ENCODE data around the gene SNAPC2. TPM values are rescaled to one million over a fixed set of nuclear protein-coding genes. Genes with fewer than 3 reads are reported as not detected.

The SNAPC2 gene
- total and polyA plus RNA-seq, 2 donors (not counting 1 experiment from before 2014, with no cell fraction given), result 19.9 to 21.7 TPM

DNA sequence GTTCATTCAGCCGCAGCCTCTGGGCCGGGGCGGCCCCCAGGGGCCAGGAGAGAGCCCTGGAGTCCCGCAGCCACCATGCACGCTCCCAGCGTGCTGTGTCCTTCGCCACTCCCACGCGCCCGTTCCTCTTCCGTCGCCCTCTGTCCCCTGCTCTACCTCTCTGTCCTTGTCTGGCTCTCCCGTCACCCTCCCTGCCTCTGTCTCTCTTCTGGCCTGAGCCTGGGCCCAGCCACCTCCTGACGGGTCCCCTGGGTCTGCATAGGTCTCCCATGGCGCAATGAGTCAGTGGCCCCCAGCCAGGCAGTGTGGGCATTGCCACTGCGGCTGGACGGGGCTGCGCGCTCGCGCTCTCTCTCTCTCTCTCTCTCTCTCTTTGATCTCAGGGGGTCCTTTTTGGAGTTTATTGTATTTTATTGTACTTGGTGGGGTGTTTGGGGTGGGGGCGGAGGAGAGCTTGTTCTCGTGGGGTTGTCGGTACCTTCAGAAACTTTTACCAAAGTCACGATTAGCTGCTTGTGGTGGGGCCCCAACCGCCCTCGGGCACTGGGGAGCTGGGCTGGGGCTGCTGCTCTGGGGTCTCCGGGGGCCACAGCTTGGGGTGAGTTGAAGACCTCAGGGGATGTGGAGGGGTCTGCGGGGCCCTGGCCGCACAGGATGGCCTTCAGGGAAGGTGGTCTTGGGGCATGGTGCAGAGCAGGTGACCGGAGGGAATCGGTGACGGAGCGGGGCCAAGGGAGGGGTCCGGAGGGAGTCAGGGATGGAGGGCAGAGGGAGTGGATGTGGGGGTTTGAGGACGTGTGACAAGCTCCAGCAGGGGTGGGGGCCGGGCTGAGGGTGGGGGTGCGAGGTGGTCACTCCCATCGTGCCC lies 7.2 kb upstream of the SNAPC2 start:
- Histone ChIP-seq H3K27ac (ENCODE audit: low read length in 2 of 2) (no peak overlapping the region), H3K27me3 (replicated peaks in 1 of 4; ENCODE audit: control extremely low read depth in 1 of 4, control insufficient read depth in 3 of 4, insufficient read depth in 4 of 4, low read length in 3 of 4) (peaks cover 0 to 29% (median 13%) of the 10 kb centered on the region in 4 experiments), H3K9me3 (ENCODE audit: control extremely low read depth in 1 of 3, control insufficient read depth in 2 of 3, insufficient read depth in 1 of 3, low read length in 2 of 3) (peaks cover 0 to 13% (median 0%) of the 10 kb centered on the region in 3 donors), H4K20me1 (ENCODE audit: control insufficient read depth, insufficient read depth, low read length, poor library complexity, severe bottlenecking) (peaks cover 74% of the 10 kb centered on the region), H3K4me2 (replicated peaks; ENCODE audit: low read depth, low read length, poor library complexity, severe bottlenecking) (no peak overlapping the region), H3K9ac (ENCODE audit: low read length) (no peak overlapping the region), H3K36me3 (replicated peaks in 1 of 2; ENCODE audit: control extremely low read depth in 1 of 2, control insufficient read depth in 1 of 2, extremely low read depth in 1 of 2, insufficient read depth in 2 of 2, low read length in 1 of 2) (peaks cover 3 to 31% of the 10 kb centered on the region in 2 experiments), H3K4me3 (ENCODE audit: control extremely low read depth in 1 of 5, extremely low read depth in 1 of 5, insufficient read depth in 1 of 5, low read depth in 2 of 5, low read length in 4 of 5) (no peak overlapping the region), H2AFZ (ENCODE audit: insufficient read depth, low read depth, low read length, poor library complexity, severe bottlenecking) (no peak overlapping the region), H3K4me1 (ENCODE audit: control insufficient read depth in 2 of 2, insufficient read depth in 2 of 2, low read length in 2 of 2) (peaks cover 23 to 27% of the 10 kb centered on the region in 2 donors), H3K79me2 (ENCODE audit: control insufficient read depth, insufficient read depth, low read length) (peaks cover 6% of the 10 kb centered on the region)
- ATAC-seq (ENCODE audit: low read depth) (no peak), DNase-seq (no peak)
- ChIA-PET CTCF (no interaction called here), POLR2A (interaction anchor here (1.1 kb wide), 1 partner anchor 8 kb away, joined by 3 read pairs; no protein-coding TSS in a partner anchor)
- H3K27me3 Mint-ChIP-seq, result peaks cover 11% of the 10 kb centered on the region
- H3K4me1 Mint-ChIP-seq, result peaks cover 14% of the 10 kb centered on the region
- H3K4me3 Mint-ChIP-seq, result no peak overlapping the region
- intact Hi-C loops (cut with micrococcal nuclease), result no loop called here
- H3K9me3 Mint-ChIP-seq (ENCODE audit: insufficient read depth), result no peaks in the 10 kb centered on the region
- no peak overlapping the region for H3K27ac Mint-ChIP-seq
- no peak for TF ChIP-seq EZH2 (IDR thresholded peaks at IDR 0.05; ENCODE audit: borderline replicate concordance, insufficient read depth, low read depth, low read length, poor library complexity, severe bottlenecking)
- TF ChIP-seq, protein P1, sequence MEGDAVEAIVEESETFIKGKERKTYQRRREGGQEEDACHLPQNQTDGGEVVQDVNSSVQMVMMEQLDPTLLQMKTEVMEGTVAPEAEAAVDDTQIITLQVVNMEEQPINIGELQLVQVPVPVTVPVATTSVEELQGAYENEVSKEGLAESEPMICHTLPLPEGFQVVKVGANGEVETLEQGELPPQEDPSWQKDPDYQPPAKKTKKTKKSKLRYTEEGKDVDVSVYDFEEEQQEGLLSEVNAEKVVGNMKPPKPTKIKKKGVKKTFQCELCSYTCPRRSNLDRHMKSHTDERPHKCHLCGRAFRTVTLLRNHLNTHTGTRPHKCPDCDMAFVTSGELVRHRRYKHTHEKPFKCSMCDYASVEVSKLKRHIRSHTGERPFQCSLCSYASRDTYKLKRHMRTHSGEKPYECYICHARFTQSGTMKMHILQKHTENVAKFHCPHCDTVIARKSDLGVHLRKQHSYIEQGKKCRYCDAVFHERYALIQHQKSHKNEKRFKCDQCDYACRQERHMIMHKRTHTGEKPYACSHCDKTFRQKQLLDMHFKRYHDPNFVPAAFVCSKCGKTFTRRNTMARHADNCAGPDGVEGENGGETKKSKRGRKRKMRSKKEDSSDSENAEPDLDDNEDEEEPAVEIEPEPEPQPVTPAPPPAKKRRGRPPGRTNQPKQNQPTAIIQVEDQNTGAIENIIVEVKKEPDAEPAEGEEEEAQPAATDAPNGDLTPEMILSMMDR (IDR thresholded peaks at IDR 0.05), result no peak
- 94% methylated on average over 27 of the region's 39 CpGs for WGBS (ENCODE audit: insufficient coverage)

DNA sequence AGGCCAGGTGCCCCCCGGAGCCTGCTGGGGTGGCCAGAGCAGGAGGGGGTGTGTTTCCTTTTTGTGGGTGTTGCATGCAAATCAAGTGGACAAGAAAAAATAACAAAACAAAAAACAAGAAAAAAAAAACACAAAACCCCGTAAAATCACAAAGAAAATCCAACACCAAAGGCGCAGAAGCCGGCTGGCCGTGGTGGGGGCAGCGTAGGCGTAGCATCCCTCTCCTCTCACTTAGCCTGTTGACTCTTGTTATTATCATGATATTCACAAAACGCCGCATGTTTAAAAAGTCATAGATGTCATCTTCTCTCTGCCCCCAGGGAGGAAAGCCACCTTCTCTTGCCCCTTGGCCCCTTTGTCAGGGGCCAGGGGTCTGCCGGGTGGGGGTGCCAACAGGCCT lies 6.5 kb upstream of the SNAPC2 start:
- Mint-ChIP-seq H3K27ac (no peak overlapping the region), H3K4me1 (peaks cover 19% of the 10 kb centered on the region), H3K9me3 (ENCODE audit: insufficient read depth) (no peaks in the 10 kb centered on the region), H3K27me3 (peaks cover 16% of the 10 kb centered on the region), H3K4me3 (no peak overlapping the region)
- peaks cover 69% of the 10 kb centered on the region for H4K20me1 ChIP-seq (ENCODE audit: control insufficient read depth, insufficient read depth, low read length, poor library complexity, severe bottlenecking)
- peaks cover 0 to 36% (median 18%) of the 10 kb centered on the region in 4 experiments for H3K27me3 ChIP-seq (replicated peaks in 1 of 4; ENCODE audit: control extremely low read depth in 1 of 4, control insufficient read depth in 3 of 4, insufficient read depth in 4 of 4, low read length in 3 of 4)
- POLR2A ChIA-PET, result no interaction called here
- H2AFZ ChIP-seq (ENCODE audit: insufficient read depth, low read depth, low read length, poor library complexity, severe bottlenecking), result no peak overlapping the region
- CTCF ChIA-PET, result no interaction called here
- H3K9me3 ChIP-seq (ENCODE audit: control extremely low read depth in 1 of 3, control insufficient read depth in 2 of 3, insufficient read depth in 1 of 3, low read length in 2 of 3), result peaks cover 0 to 19% (median 0%) of the 10 kb centered on the region in 3 donors
- H3K4me3 ChIP-seq (ENCODE audit: control extremely low read depth in 1 of 5, extremely low read depth in 1 of 5, insufficient read depth in 1 of 5, low read depth in 2 of 5, low read length in 4 of 5), result no peak overlapping the region
- intact Hi-C loops (cut with micrococcal nuclease), result no loop called here
- peaks cover 3 to 31% of the 10 kb centered on the region in 2 experiments for H3K36me3 ChIP-seq (replicated peaks in 1 of 2; ENCODE audit: control extremely low read depth in 1 of 2, control insufficient read depth in 1 of 2, extremely low read depth in 1 of 2, insufficient read depth in 2 of 2, low read length in 1 of 2)
- DNase-seq (no peak), ATAC-seq (ENCODE audit: low read depth) (no peak)
- no peak for TF ChIP-seq EZH2 (IDR thresholded peaks at IDR 0.05; ENCODE audit: borderline replicate concordance, insufficient read depth, low read depth, low read length, poor library complexity, severe bottlenecking)
- TF ChIP-seq, protein P1 (IDR thresholded peaks at IDR 0.05), result no peak
- H3K27ac ChIP-seq (ENCODE audit: low read length in 2 of 2), result no peak overlapping the region
- no peak overlapping the region for H3K4me2 ChIP-seq (replicated peaks; ENCODE audit: low read depth, low read length, poor library complexity, severe bottlenecking)
- peaks cover 30 to 34% of the 10 kb centered on the region in 2 donors for H3K4me1 ChIP-seq (ENCODE audit: control insufficient read depth in 2 of 2, insufficient read depth in 2 of 2, low read length in 2 of 2)
- 90% methylated on average over 9 of the region's 10 CpGs for WGBS (ENCODE audit: insufficient coverage)
- peaks cover 3% of the 10 kb centered on the region for H3K79me2 ChIP-seq (ENCODE audit: control insufficient read depth, insufficient read depth, low read length)
- no peak overlapping the region for H3K9ac ChIP-seq (ENCODE audit: low read length)
